Neutrophil (primary cell): Measurements from ENCODE around the gene YOD1.

Experiments
- H3K27ac ChIP-seq: fragments of 200-600 bp; sonication (generic); 2 replicates; pipeline ENCODE4 v1.5.1; 2016; ENCODE audit warnings: mild to moderate bottlenecking, moderate library complexity
- H3K27me3 ChIP-seq: fragments of 200-600 bp; sonication (generic); 2 replicates; pipeline ENCODE4 v1.6.0; 2016; ENCODE audit warnings: mild to moderate bottlenecking
- H3K36me3 ChIP-seq: fragments of 200-600 bp; sonication (generic); 2 replicates; pipeline ENCODE4 v1.5.1; 2017
- H3K4me1 ChIP-seq, 2 experiments: fragments of 200-600 bp in 1 of 2; sonication (generic) in 1 of 2; 1 replicate in 1 of 2; 2 replicates in 1 of 2; pipeline versions ENCODE4 v1.5.1 to v1.6.1; 2013 to 2016; ENCODE audit warnings: low read depth in 1 of 2, low read length in 1 of 2, mild to moderate bottlenecking in 1 of 2, moderate library complexity in 1 of 2; ENCODE audit not compliant: control insufficient read depth in 1 of 2, insufficient read depth in 1 of 2
- H3K4me3 ChIP-seq, 2 experiments: fragments of 200-600 bp in 1 of 2; sonication (generic) in 1 of 2; 1 replicate in 1 of 2; 2 replicates in 1 of 2; pipeline ENCODE4 v1.5.1; 2013 to 2016; ENCODE audit warnings: low read depth in 1 of 2, low read length in 1 of 2, mild to moderate bottlenecking in 1 of 2, moderate library complexity in 1 of 2
- H3K9me3 ChIP-seq: fragments of 200-600 bp; sonication (generic); 2 replicates; pipeline ENCODE4 v1.5.1; 2016
- TF ChIP-seq, protein P1 (sequence below): fragments of 200-600 bp; sonication (generic); IDR thresholded peaks from 2 replicates; pipeline ENCODE4 v1.5.1; 2016; ENCODE audit warnings: antibody characterized with exemption

YOD1 gene

DNA sequence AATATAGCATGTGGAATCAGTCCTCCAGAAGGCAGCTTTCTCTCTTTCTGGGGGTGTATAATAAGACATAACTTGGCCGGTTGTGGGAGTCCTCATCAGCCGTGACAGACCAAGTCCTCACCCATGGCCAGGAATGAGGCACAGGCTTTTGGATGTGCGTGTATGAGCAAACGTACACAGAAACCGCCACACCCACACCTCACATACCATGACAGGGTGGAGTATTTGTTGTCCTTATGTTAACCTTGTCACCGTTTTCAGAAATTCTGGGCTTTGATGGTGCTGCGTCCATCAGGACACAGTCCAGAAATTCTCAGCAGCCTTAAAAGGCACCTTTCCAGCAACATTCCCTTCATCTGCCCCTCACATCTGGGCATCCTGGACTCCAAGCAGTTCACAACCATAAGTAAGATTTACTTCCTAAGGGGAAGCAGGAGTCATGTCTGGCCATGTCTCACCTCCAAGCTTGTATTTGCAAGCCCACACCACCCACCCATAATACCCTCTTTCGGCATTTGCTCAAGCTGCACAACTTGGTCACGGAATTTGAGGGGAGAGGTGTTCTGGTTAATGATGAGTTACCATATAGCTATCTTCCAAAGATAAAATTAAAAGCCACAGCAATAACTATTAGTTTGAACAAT, 30.8 kb downstream of the YOD1 start:
- no peaks in the 10 kb centered on the region for H3K27me3 ChIP-seq
- no peaks in the 10 kb centered on the region for H3K36me3 ChIP-seq
- no peaks in the 10 kb centered on the region for H3K9me3 ChIP-seq
- no peak overlapping the region for H3K4me3 ChIP-seq
- TF ChIP-seq, protein P1, sequence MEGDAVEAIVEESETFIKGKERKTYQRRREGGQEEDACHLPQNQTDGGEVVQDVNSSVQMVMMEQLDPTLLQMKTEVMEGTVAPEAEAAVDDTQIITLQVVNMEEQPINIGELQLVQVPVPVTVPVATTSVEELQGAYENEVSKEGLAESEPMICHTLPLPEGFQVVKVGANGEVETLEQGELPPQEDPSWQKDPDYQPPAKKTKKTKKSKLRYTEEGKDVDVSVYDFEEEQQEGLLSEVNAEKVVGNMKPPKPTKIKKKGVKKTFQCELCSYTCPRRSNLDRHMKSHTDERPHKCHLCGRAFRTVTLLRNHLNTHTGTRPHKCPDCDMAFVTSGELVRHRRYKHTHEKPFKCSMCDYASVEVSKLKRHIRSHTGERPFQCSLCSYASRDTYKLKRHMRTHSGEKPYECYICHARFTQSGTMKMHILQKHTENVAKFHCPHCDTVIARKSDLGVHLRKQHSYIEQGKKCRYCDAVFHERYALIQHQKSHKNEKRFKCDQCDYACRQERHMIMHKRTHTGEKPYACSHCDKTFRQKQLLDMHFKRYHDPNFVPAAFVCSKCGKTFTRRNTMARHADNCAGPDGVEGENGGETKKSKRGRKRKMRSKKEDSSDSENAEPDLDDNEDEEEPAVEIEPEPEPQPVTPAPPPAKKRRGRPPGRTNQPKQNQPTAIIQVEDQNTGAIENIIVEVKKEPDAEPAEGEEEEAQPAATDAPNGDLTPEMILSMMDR: no peak
- H3K27ac ChIP-seq: no peak overlapping the region
- H3K4me1 ChIP-seq: no peaks in the 10 kb centered on the region

DNA sequence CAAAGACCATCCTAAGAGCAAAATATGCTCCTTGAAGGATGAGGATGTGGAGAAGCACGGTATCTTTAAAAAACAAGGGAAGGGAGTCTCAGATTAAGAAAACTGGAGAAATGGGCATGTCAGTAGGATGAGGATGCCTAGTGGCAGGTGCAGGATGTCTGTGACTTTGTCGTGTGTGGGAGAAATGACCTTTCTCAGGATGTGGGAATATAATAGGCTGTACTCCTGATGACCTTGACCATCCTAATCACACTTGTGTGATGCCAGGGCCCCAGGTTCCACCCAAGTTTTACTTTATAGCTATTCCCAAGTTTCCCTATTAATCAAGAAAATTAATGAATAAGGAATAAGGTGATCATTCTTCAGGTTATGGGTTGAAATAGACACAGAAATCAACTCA, 31.3 kb downstream of the YOD1 start:
- no peaks in the 10 kb centered on the region for H3K27me3 ChIP-seq
- no peaks in the 10 kb centered on the region for H3K9me3 ChIP-seq
- no peak overlapping the region for H3K4me3 ChIP-seq
- H3K4me1 ChIP-seq: no peaks in the 10 kb centered on the region
- no peaks in the 10 kb centered on the region for H3K36me3 ChIP-seq
- H3K27ac ChIP-seq: no peak overlapping the region
- TF ChIP-seq, protein P1: no peak

DNA sequence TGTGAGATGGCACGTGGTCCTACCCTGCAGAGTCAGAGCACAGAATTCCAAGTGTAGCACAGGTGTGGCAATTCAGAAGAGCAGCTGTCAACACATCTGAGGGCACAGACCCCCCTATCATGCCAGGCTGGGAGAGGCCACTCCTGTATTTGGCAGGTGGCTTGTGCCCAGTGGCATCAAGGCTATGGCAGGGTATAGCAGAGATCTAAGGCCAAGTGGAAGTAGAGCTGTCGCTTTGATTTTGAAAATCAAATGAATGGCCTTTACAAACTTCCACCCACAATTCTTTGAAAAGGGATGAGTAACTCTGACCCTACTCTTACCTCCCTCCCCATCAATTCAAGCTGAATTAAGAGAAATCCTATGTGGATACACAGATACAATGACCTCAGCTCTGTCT, 31.8 kb downstream of the YOD1 start:
- Histone ChIP-seq H3K9me3 (no peaks in the 10 kb centered on the region), H3K4me1 (no peaks in the 10 kb centered on the region), H3K4me3 (no peak overlapping the region), H3K27me3 (no peaks in the 10 kb centered on the region), H3K36me3 (no peaks in the 10 kb centered on the region), H3K27ac (no peak overlapping the region)
- TF ChIP-seq, protein P1: no peak

DNA sequence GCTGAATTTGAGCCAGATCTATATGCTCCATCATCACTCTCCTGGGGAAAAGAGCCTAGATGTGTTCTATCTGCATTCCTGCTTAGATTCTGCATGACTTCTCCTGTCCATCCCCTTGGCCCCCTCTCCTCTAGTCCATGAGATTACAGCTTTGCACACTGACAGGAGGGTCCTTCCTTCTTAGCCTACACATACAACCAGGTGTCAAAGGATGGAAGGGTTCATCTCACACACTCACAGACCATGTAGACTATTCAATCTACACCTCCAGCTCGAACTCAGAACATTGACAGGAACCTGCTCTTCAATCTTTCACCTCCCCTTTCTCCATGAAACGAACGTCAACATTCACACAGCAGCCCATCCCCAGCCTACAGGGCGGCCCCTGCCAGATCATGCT, 32.3 kb downstream of the YOD1 start:
- TF ChIP-seq, protein P1: no peak
- Histone ChIP-seq H3K27me3 (no peaks in the 10 kb centered on the region), H3K4me1 (no peaks in the 10 kb centered on the region), H3K27ac (no peak overlapping the region), H3K4me3 (no peak overlapping the region), H3K9me3 (no peaks in the 10 kb centered on the region), H3K36me3 (no peaks in the 10 kb centered on the region)

DNA sequence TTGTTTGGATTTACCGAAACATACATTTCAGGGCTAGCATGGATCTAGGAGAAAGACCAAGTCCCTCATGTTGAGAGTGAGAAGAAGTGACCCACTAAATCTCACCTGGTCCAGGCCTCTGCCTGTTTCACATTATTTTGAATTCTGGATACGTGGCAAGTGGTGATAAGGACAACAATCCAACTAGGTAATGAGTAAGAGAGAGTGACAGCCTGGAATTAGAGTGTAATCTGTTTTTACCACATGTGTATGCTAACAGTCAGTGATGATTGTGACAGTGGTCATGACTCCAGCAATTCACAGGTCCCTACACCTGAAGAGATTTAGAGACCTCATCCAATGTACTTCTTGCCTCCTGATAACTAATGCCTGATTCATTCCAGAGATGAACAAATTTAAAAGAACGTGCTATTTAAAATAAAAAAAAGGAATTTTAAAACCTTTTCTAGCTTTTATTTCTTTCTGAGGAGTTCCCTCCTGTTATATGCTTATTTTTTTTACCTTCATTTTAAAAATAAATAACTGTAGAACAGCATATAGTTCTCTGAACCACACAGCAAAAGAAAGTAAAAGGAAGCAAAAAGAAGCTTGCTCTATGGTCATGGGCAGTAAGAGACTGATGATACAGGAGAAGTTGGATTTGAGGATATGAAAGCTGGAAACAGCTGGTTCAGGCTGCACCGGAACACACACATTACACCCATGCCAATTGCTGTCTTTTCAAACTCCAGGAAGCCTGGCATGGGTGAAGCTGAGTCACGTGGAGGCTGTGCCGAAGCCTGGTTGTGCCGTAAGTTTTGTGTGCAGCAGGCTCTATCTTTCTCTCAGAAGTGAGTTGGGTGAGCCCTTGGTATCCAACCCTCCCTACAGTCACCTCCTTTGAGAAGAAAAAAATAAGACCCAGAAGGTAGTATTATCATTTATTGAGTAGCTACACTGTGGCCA, 33.1 kb downstream of the YOD1 start:
- Histone ChIP-seq H3K9me3 (no peaks in the 10 kb centered on the region), H3K36me3 (no peaks in the 10 kb centered on the region), H3K4me3 (no peak overlapping the region), H3K4me1 (no peaks in the 10 kb centered on the region), H3K27ac (no peak overlapping the region), H3K27me3 (peaks cover 1% of the 10 kb centered on the region)
- TF ChIP-seq, protein P1: no peak
